A549 (cell line): ENCODE measurements around the gene VENTX. TPM values are rescaled to one million over a fixed set of nuclear protein-coding genes. Genes with fewer than 3 reads are reported as not detected.

Experiments
- ATAC-seq, 2 experiments: fragments of 200-7000 bp in 1 of 2; fragments of >200 bp in 1 of 2; cut with Nextera tagmentation in 1 of 2; cut with Tn5 transposase in 1 of 2; 3 replicates each; pipeline versions ENCODE4 v1.8.0 to v1.9.1; 2018 to 2020; ENCODE audit warnings: mild to moderate bottlenecking in 1 of 2, moderate library complexity in 1 of 2
- CTCF ChIA-PET: fragments of 300-600 bp; sonication (Branson Sonifier 250); formaldehyde crosslinking; extraction: SDS; loops from one replicate; lab custom pipeline; 2021; ENCODE audit warnings: antibody characterized with exemption, inconsistent platforms; lab: Yijun Ruan, JAX
- POLR2A ChIA-PET: fragments of 350-600 bp; formaldehyde crosslinking; extraction: SDS; loops from one replicate; lab custom pipeline; 2021; ENCODE audit warnings: antibody characterized with exemption, inconsistent platforms; lab: Yijun Ruan, JAX
- DNase-seq, 2 experiments: peaks; one replicate each; pipeline versions ENCODE4 v3.0.0 to v3.0.0-alpha.2; 2011 to 2016; ENCODE audit warnings: low read depth in 1 of 2, low spot score in 1 of 2
- FAIRE-seq: peaks from 2 replicates; lab custom pipeline; 2011; peaks lifted over from hg19 to GRCh38; lab: Jason Lieb, UNC
- H3K27ac ChIP-seq, 2 experiments: fragments of >200 bp; sonication (Bioruptor Twin); formaldehyde crosslinking; 3 replicates each; pipeline ENCODE4 v1.5.1; 2016 to 2017
- H3K4me1 ChIP-seq: fragments of >200 bp; sonication (Bioruptor Twin); formaldehyde crosslinking; 3 replicates; pipeline ENCODE4 v1.6.1; 2016
- H3K4me2 ChIP-seq: fragments of >200 bp; sonication (Bioruptor Twin); formaldehyde crosslinking; 3 replicates; pipeline ENCODE4 v1.6.1; 2016
- H3K4me3 ChIP-seq: fragments of >200 bp; sonication (Bioruptor Twin); formaldehyde crosslinking; 3 replicates; pipeline ENCODE4 v1.5.1; 2016
- H3K9me3 ChIP-seq: fragments of >200 bp; sonication (Bioruptor Twin); formaldehyde crosslinking; 3 replicates; pipeline ENCODE4 v1.6.1; 2016
- BHLHE40 ChIP-seq: IDR thresholded peaks from 2 replicates; pipeline ENCODE4 v1.6.1; 2012; ENCODE audit warnings: low read depth, low read length, inconsistent platforms
- CEBPB ChIP-seq, 2 experiments: fragments of >200 bp in 1 of 2; sonication (Bioruptor Twin) in 1 of 2; formaldehyde crosslinking in 1 of 2; IDR thresholded peaks; 2 replicates each; pipeline ENCODE4 v1.6.1; 2012 to 2016
- CHD2 ChIP-seq: fragments of 150-350 bp; IDR thresholded peaks from 2 replicates; pipeline ENCODE4 v1.6.1; 2014; ENCODE audit warnings: low read length; ENCODE audit not compliant: partially characterized antibody
- CHD4 ChIP-seq: fragments of 200-600 bp; sonication (generic); IDR thresholded peaks from 2 replicates; pipeline ENCODE4 v1.6.1; 2016; ENCODE audit warnings: antibody characterized with exemption, mild to moderate bottlenecking, borderline replicate concordance
- EHF ChIP-seq: fragments of 250-450 bp; sonication (Bioruptor Pico); IDR thresholded peaks from 2 replicates; pipeline ENCODE4 v1.5.0; 2020; ENCODE audit warnings: mild to moderate bottlenecking
- EHMT2 ChIP-seq: fragments of 200-600 bp; sonication (generic); IDR thresholded peaks from 2 replicates; pipeline ENCODE4 v1.6.1; 2016; ENCODE audit warnings: antibody characterized with exemption, low read depth, mild to moderate bottlenecking, moderate library complexity
- EP300 ChIP-seq, 2 experiments: fragments of >200 bp; sonication (Bioruptor Twin); formaldehyde crosslinking; IDR thresholded peaks; 2 replicates in 1 of 2; 3 replicates in 1 of 2; pipeline ENCODE4 v1.6.1; 2016 to 2017
- ESRRA ChIP-seq: fragments of 150-350 bp; IDR thresholded peaks from 2 replicates; pipeline ENCODE4 v1.6.1; 2014; ENCODE audit warnings: mild to moderate bottlenecking, low read length, borderline replicate concordance
- FOSL2 ChIP-seq, 2 experiments: fragments of 450-650 bp in 1 of 2; fragments of >200 bp in 1 of 2; sonication (Bioruptor Twin) in 1 of 2; formaldehyde crosslinking; IDR thresholded peaks; 2 replicates each; pipeline versions ENCODE4 v1.5.0 to v1.6.1; 2016 to 2020; ENCODE audit warnings: mild to moderate bottlenecking in 1 of 2, moderate library complexity in 1 of 2
- HOXB13 ChIP-seq: fragments of 250-450 bp; sonication (Bioruptor Pico); IDR thresholded peaks from 2 replicates; pipeline ENCODE4 v1.5.0; 2020; ENCODE audit warnings: low read depth, mild to moderate bottlenecking, moderate library complexity
- HOXB5 ChIP-seq: fragments of 250-450 bp; sonication (Bioruptor Pico); IDR thresholded peaks from 2 replicates; pipeline ENCODE4 v1.5.0; 2020; ENCODE audit warnings: mild to moderate bottlenecking, moderate library complexity
- JUN ChIP-seq, 2 experiments: fragments of >200 bp; sonication (Bioruptor Twin); formaldehyde crosslinking; IDR thresholded peaks; 2 replicates in 1 of 2; 3 replicates in 1 of 2; pipeline ENCODE4 v1.6.1; 2016 to 2017
- JUNB ChIP-seq: fragments of >200 bp; sonication (Bioruptor Twin); formaldehyde crosslinking; IDR thresholded peaks from 2 replicates; pipeline ENCODE4 v1.6.1; 2016
- MAFK ChIP-seq: fragments of 450-650 bp; IDR thresholded peaks from 2 replicates; pipeline ENCODE4 v1.6.1; 2014; ENCODE audit not compliant: partially characterized antibody
- MYC ChIP-seq: IDR thresholded peaks from 2 replicates; pipeline ENCODE4 v1.6.1; 2012; ENCODE audit warnings: mild to moderate bottlenecking, inconsistent platforms, low read length, improper control_type of control experiment, borderline replicate concordance
- NPAS2 ChIP-seq: fragments of 250-450 bp; sonication (Bioruptor Pico); IDR thresholded peaks from 2 replicates; pipeline ENCODE4 v1.8.0; 2022; ENCODE audit warnings: mild to moderate bottlenecking, moderate library complexity, borderline replicate concordance
- NR3C1 ChIP-seq: fragments of >200 bp; sonication (Bioruptor Twin); formaldehyde crosslinking; IDR thresholded peaks from 3 replicates; pipeline ENCODE4 v1.6.1; 2017
- POLR2A ChIP-seq: IDR thresholded peaks from 2 replicates; pipeline ENCODE4 v1.6.1; 2012; ENCODE audit warnings: mild to moderate bottlenecking, low read length
- RARB ChIP-seq: fragments of 250-450 bp; sonication (Bioruptor Pico); IDR thresholded peaks from 2 replicates; pipeline ENCODE4 v1.8.0; 2021; ENCODE audit warnings: mild to moderate bottlenecking, moderate library complexity
- RCOR1 ChIP-seq: fragments of 150-350 bp; IDR thresholded peaks from 2 replicates; pipeline ENCODE4 v1.6.1; 2014; ENCODE audit warnings: antibody characterized with exemption, low read length, low read depth
- RNF2 ChIP-seq: fragments of 200-600 bp; sonication (generic); IDR thresholded peaks from 2 replicates; pipeline ENCODE4 v1.6.1; 2016; ENCODE audit warnings: low read depth, mild to moderate bottlenecking, antibody characterized with exemption, moderate library complexity, borderline replicate concordance
- SMC3 ChIP-seq: fragments of >200 bp; sonication (Bioruptor Twin); formaldehyde crosslinking; IDR thresholded peaks from 3 replicates; pipeline ENCODE4 v1.6.1; 2018; ENCODE audit warnings: inconsistent platforms
- SREBF2 ChIP-seq: fragments of 450-650 bp; IDR thresholded peaks from 2 replicates; pipeline ENCODE4 v1.6.1; 2014; ENCODE audit warnings: mild to moderate bottlenecking, moderate library complexity
- TP53 ChIP-seq: fragments of 250-450 bp; sonication (Bioruptor Pico); IDR thresholded peaks from 2 replicates; pipeline ENCODE4 v1.5.0; 2021; ENCODE audit warnings: mild to moderate bottlenecking, moderate library complexity
- ZFP36 ChIP-seq: fragments of 450-650 bp; IDR thresholded peaks from 2 replicates; pipeline ENCODE4 v1.6.1; 2014; ENCODE audit warnings: borderline replicate concordance; ENCODE audit not compliant: partially characterized antibody
- ZNF302 ChIP-seq: fragments of 250-450 bp; sonication (Bioruptor Pico); IDR thresholded peaks from 2 replicates; pipeline ENCODE4 v1.9.0; 2021; ENCODE audit warnings: inconsistent platforms, mild to moderate bottlenecking, moderate library complexity
- ZSCAN20 ChIP-seq: fragments of 250-450 bp; sonication (Bioruptor Pico); IDR thresholded peaks from 2 replicates; pipeline ENCODE4 v1.8.0; 2022; ENCODE audit warnings: mild to moderate bottlenecking, moderate library complexity
- WGBS: methylation state at CpG from one replicate; pipeline ENCODE4 v1.1.6; 2017; ENCODE audit errors: missing lambda C conversion rate; 5-methylcytosine and 5-hydroxymethylcytosine counted together
- polyA plus RNA-seq, 4 experiments: library from polyadenylated mRNA; depleted of rRNA in 3 of 4; stranded (reverse); fragments of >200 nt; fragmentation: RNase III in 1 of 4; extraction: RNeasy Plus Mini Kit Qiagen cat#74134 plus additional on column Dnase treatment in 1 of 4; gene quantifications; 2 replicates in 3 of 4; 3 replicates in 1 of 4; pipeline ENCODE4 v1.2.3, GENCODE V29; 2011 to 2017

Gene VENTX
- polyA plus RNA-seq, 2 of the 4 experiments (the other 2 are of a cell fraction): not detected

DNA sequence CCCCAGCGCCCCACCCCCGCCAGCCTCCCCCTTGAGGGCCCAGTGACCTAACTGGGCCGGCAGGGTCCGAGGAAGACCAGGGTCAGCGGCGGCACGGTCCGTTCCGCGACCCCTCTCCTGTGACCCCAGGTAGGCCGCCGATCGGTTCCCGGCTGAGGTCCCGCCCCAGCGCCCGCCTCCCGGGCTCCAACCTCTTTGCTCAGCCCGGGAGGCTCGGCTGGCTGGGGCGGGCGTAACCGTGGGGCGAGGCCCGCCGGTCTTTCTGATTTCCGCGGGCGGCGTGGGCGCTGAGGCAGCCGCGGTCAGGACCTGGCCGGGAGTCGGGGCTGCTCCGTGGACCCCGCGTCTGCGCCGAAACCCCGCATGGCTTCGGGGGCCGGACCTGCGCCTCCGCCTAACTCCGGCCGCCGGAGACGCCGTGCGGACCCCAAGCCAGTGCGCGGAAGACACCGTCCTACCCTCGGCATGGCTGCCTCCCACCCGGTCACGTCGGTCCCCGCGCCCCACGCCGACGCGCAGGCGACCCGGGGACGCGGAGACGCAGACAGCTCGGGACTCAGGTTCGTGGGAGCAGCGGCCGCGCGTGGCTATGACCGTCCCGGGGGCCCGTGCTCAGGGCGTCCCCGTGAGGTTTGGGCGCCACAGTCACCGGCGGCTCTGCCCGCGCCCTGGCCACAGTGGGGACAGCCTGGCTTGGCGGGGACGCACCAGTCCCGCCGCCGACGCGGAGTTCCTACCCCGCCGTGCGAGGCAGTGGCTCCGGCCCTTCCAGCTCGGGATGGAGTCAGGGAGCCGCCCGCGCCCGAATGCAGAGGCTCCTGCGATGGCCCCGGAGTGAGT, 1.0 kb upstream of the VENTX start:
- peak overlapping the region; percentile 28; the same call in 2 of the 3 replicates for H3K4me3 ChIP-seq

DNA sequence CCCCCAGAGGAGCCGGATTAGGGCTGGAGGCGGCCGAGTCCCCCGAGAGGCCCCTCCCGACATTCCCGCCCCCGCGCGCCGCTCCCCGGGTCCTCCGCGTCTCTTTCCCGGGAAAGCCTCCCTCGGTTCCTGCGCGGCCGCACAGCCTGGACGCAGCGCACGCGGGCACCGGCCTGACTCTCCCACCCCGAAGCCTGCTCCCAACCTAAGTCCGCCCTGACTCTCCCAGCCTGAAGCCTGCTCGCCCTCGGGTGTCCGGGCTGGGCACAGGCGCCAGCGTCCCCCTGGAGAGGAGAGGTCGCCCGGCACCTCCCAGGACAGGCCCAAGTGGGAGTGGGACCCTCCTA, 441 bp upstream of the VENTX start:
- WGBS: 12% methylated on average over 10 of the region's 32 CpGs
- Histone ChIP-seq H3K4me3 (peak overlapping the region; percentile 28; the same call in 2 of the 3 replicates), H3K27ac (no peak overlapping the region), H3K4me2 (peak overlapping the region; percentile 75), H3K9me3 (no peaks in the 10 kb centered on the region), H3K4me1 (peaks cover 19% of the 10 kb centered on the region)
- FAIRE-seq: no peak
- ATAC-seq: peak; percentile 36 to 75; a peak in 5 of 6 replicates
- ChIA-PET POLR2A (no interaction called here), CTCF (no interaction called here)
- DNase-seq: no peak
- TF ChIP-seq CEBPB (IDR thresholded peaks at IDR 0.05) (no peak), ZSCAN20 (CRISPR knock-in tag) (no peak), CHD2 (no peak), EHF (CRISPR knock-in tag) (no peak), MAFK (no peak), ESRRA (no peak), FOSL2 (IDR thresholded peaks at IDR 0.05) (no peak), FOSL2 (CRISPR knock-in tag; IDR thresholded peaks at IDR 0.05) (no peak), NPAS2 (CRISPR knock-in tag) (no peak), TP53 (CRISPR knock-in tag) (no peak), HOXB5 (CRISPR knock-in tag) (no peak), JUNB (no peak), POLR2A (no peak), RCOR1 (no peak), RNF2 (no peak)

More for the DNA sequence above, 1.0 kb upstream of the VENTX start:
- ChIA-PET POLR2A (no interaction called here), CTCF (no interaction called here)
- ATAC-seq (peak; percentile 25 to 61), FAIRE-seq (no peak), DNase-seq (no peak)
- Histone ChIP-seq H3K27ac (no peak overlapping the region), H3K4me1 (peaks cover 19% of the 10 kb centered on the region), H3K9me3 (no peaks in the 10 kb centered on the region), H3K4me2 (peak overlapping the region; percentile 75)
- WGBS: 48% methylated on average over 23 of the region's 103 CpGs
- TF ChIP-seq EHMT2: no peak

DNA sequence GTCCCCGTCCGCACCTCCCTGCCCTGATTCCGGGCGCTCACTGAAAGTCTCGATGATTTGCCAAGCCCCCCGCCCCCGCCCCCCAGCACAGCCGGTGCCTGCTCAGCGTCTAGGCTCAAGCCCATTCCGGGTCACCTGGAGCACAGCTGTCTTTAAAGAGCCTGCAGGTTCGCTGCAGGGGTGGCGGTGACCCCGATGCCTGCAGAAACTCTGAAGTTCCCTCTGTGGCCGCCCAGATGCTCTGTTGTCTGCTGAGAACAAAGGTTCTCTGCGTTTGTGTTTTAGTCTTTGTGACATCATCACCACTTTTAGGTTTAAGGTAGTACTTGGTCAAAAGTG, 780 bp downstream of the VENTX start:
- ChIA-PET CTCF (interaction anchor here (1.6 kb wide), 1 partner anchor 19 kb away, joined by 6 read pairs; no protein-coding TSS in a partner anchor), POLR2A (no interaction called here)
- Histone ChIP-seq H3K27ac (no peak overlapping the region), H3K9me3 (no peaks in the 10 kb centered on the region), H3K4me2 (no peak overlapping the region), H3K4me1 (peaks cover 19% of the 10 kb centered on the region), H3K4me3 (no peak overlapping the region)
- WGBS: 65% methylated on average over 9 of the region's 15 CpGs
- no peak for ATAC-seq
- TF ChIP-seq HOXB13 (no peak), MYC (no peak), ZNF302 (CRISPR knock-in tag) (no peak), BHLHE40 (no peak)
- FAIRE-seq: no peak
- DNase-seq: no peak

DNA sequence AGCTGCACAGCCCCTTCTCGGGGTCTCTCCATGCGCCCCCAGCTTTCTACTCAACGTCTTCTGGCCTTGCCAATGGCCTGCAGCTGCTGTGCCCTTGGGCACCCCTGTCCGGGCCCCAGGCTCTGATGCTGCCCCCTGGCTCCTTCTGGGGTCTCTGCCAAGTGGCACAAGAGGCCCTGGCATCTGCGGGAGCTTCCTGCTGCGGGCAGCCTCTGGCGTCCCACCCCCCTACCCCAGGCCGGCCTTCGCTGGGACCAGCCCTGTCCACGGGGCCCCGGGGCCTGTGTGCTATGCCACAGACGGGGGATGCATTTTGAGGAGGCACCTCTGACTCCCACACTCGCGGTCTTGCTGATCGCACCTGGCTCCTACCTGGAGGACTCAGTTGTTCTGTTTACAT, 2.3 kb downstream of the VENTX start:
- ChIA-PET CTCF (interaction anchor here (1.6 kb wide), 1 partner anchor 18 kb away, joined by 6 read pairs; no protein-coding TSS in a partner anchor), POLR2A (no interaction called here)
- FAIRE-seq (no peak), ATAC-seq (no peak), DNase-seq (no peak)
- Histone ChIP-seq H3K9me3 (no peaks in the 10 kb centered on the region), H3K27ac (no peak overlapping the region), H3K4me1 (peaks cover 19% of the 10 kb centered on the region), H3K4me2 (no peak overlapping the region), H3K4me3 (no peak overlapping the region)
- no peak for TF ChIP-seq TP53 (CRISPR knock-in tag)
- TF ChIP-seq EP300 (IDR thresholded peaks at IDR 0.05): no peak
- no peak for TF ChIP-seq ZFP36
- TF ChIP-seq RARB (CRISPR knock-in tag): no peak
- no peak for TF ChIP-seq ZSCAN20 (CRISPR knock-in tag)
- no peak for TF ChIP-seq SMC3
- no peak for TF ChIP-seq JUN (IDR thresholded peaks at IDR 0.05)
- no peak for TF ChIP-seq NPAS2 (CRISPR knock-in tag)
- TF ChIP-seq HOXB13: no peak
- no peak for TF ChIP-seq JUNB
- TF ChIP-seq NR3C1: no peak
- no peak for TF ChIP-seq SREBF2
- TF ChIP-seq CHD4: no peak
- 69% methylated on average over 8 of the region's 15 CpGs for WGBS
